ENCODE results near the gene B9D1. TPM values are rescaled to one million over a fixed set of nuclear protein-coding genes. Genes with fewer than 3 reads are reported as not detected.

The B9D1 gene
- total and polyA plus RNA-seq, 2 of the 13 experiments (the other 11 are each of a cell fraction or from before 2014, with no cell fraction given) = 27.7 to 31.1 TPM

DNA sequence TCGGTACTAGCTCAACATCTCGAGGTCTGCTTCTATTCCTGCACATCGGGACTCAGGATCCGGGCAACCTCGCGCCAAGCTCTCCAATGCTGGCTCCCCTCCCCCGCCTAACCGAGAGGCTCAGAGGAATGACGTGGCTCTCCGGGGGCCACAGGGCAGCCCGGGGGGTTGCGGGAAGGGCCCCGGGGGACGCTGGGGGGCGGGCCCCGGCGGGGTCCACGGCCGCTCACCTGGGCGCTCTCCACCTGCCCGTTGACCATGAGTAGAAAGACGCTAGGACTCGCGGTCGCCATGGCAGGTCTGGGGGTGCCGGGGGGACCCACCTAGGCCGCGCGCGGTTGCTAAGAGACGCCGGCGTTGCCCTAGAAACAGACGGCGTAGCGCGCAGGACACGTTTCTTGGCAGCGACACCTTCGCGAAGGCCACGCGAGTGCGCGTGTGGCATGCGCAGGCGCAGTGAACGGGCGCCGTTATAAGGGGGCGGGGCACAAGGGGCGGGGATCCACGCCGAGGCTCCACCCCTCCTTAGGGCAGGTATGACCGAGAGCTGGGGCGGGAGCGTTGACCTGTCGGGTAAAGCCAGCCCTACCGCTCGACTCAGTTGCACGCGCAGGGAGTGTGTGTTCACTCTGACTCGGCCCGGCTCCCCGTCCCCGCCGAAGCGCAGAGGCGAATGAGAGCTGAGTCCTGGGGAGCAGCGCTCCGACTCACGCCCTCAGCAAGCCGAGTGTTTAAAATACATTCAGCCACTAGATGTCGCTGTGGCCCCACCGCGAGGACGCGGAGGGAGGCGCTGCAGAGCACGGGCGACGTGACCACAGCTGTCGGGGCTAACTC, at the start of gene B9D1 (continued):
- TF ChIP-seq, protein P1, sequence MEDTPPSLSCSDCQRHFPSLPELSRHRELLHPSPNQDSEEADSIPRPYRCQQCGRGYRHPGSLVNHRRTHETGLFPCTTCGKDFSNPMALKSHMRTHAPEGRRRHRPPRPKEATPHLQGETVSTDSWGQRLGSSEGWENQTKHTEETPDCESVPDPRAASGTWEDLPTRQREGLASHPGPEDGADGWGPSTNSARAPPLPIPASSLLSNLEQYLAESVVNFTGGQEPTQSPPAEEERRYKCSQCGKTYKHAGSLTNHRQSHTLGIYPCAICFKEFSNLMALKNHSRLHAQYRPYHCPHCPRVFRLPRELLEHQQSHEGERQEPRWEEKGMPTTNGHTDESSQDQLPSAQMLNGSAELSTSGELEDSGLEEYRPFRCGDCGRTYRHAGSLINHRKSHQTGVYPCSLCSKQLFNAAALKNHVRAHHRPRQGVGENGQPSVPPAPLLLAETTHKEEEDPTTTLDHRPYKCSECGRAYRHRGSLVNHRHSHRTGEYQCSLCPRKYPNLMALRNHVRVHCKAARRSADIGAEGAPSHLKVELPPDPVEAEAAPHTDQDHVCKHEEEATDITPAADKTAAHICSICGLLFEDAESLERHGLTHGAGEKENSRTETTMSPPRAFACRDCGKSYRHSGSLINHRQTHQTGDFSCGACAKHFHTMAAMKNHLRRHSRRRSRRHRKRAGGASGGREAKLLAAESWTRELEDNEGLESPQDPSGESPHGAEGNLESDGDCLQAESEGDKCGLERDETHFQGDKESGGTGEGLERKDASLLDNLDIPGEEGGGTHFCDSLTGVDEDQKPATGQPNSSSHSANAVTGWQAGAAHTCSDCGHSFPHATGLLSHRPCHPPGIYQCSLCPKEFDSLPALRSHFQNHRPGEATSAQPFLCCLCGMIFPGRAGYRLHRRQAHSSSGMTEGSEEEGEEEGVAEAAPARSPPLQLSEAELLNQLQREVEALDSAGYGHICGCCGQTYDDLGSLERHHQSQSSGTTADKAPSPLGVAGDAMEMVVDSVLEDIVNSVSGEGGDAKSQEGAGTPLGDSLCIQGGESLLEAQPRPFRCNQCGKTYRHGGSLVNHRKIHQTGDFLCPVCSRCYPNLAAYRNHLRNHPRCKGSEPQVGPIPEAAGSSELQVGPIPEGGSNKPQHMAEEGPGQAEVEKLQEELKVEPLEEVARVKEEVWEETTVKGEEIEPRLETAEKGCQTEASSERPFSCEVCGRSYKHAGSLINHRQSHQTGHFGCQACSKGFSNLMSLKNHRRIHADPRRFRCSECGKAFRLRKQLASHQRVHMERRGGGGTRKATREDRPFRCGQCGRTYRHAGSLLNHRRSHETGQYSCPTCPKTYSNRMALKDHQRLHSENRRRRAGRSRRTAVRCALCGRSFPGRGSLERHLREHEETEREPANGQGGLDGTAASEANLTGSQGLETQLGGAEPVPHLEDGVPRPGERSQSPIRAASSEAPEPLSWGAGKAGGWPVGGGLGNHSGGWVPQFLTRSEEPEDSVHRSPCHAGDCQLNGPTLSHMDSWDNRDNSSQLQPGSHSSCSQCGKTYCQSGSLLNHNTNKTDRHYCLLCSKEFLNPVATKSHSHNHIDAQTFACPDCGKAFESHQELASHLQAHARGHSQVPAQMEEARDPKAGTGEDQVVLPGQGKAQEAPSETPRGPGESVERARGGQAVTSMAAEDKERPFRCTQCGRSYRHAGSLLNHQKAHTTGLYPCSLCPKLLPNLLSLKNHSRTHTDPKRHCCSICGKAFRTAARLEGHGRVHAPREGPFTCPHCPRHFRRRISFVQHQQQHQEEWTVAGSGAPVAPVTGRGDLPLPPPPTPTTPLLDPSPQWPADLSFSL (CRISPR knock-in tag; IDR thresholded peaks at IDR 0.05) = no peak
- no peak for TF ChIP-seq ZNF672 (CRISPR knock-in tag; IDR thresholded peaks at IDR 0.05)
- no peak for TF ChIP-seq ZNF180 (CRISPR knock-in tag; IDR thresholded peaks at IDR 0.05; ENCODE audit: borderline replicate concordance, low read depth)
- no peak for TF ChIP-seq HIVEP1 (CRISPR knock-in tag; IDR thresholded peaks at IDR 0.05)
- TF ChIP-seq, protein P2, sequence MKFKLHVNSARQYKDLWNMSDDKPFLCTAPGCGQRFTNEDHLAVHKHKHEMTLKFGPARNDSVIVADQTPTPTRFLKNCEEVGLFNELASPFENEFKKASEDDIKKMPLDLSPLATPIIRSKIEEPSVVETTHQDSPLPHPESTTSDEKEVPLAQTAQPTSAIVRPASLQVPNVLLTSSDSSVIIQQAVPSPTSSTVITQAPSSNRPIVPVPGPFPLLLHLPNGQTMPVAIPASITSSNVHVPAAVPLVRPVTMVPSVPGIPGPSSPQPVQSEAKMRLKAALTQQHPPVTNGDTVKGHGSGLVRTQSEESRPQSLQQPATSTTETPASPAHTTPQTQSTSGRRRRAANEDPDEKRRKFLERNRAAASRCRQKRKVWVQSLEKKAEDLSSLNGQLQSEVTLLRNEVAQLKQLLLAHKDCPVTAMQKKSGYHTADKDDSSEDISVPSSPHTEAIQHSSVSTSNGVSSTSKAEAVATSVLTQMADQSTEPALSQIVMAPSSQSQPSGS (CRISPR knock-in tag; IDR thresholded peaks at IDR 0.05) = peak; percentile 71
- TF ChIP-seq ZSCAN29 (CRISPR knock-in tag; conservative IDR thresholded peaks at IDR 0.05) = no peak
- peak; percentile 58; the same call in 1 of the 2 replicates for TF ChIP-seq MTA1 (CRISPR knock-in tag; IDR thresholded peaks at IDR 0.05; ENCODE audit: borderline replicate concordance)
- TF ChIP-seq KLF15 (CRISPR knock-in tag; IDR thresholded peaks at IDR 0.05; ENCODE audit: borderline replicate concordance) = no peak; the same call in 1 of the 2 replicates
- no peak for TF ChIP-seq SKI (IDR thresholded peaks at IDR 0.05; ENCODE audit: partially characterized antibody)
- TF ChIP-seq GATAD1 (CRISPR knock-in tag; IDR thresholded peaks at IDR 0.05) = peak; percentile 86
- TF ChIP-seq IRX3 (CRISPR knock-in tag; IDR thresholded peaks at IDR 0.05; ENCODE audit: borderline replicate concordance, low read depth) = 0 out of 2 replicates have a peak, but pooled peaks have one; percentile 36
- peak; percentile 63; the same call in 1 of the 2 replicates for TF ChIP-seq HOXA3 (CRISPR knock-in tag; IDR thresholded peaks at IDR 0.05)
- TF ChIP-seq HOXD1 (CRISPR knock-in tag; IDR thresholded peaks at IDR 0.05) = peak; percentile 34; the same call in 1 of the 2 replicates
